D341Med (cell line): ENCODE measurements around the gene PODXL.
"Not testable (repeated sequence)": the region's sequence is repeated elsewhere in the genome, so short reads cannot be mapped to it uniquely, and the experiment has no call there.

Experiments used
- DNase-seq: peaks from one replicate; pipeline ENCODE4 v3.0.0; 2012; ENCODE audit warnings: low spot score

Gene PODXL

GRCh38 chr7:131537571-131537978 is 18.9 kb downstream of the PODXL start:
- no peak for DNase-seq

GRCh38 chr7:131536361-131536849 is 20.0 kb downstream of the PODXL start:
- no peak for DNase-seq

GRCh38 chr7:131533566-131534561 is 22.6 kb downstream of the PODXL start:
- DNase-seq = no peak

GRCh38 chr7:131533151-131533559 is 23.3 kb downstream of the PODXL start:
- DNase-seq = no peak

- no peak for DNase-seq
Observed at GRCh38 chr7:131532570-131533091, 23.8 kb downstream of the PODXL start.

GRCh38 chr7:131530137-131530536 is 26.3 kb downstream of the PODXL start:
- DNase-seq = no peak

- DNase-seq = no peak
Observed at GRCh38 chr7:131529617-131530016, 26.8 kb downstream of the PODXL start.

GRCh38 chr7:131529179-131529578 is 27.2 kb downstream of the PODXL start:
- no peak for DNase-seq

GRCh38 chr7:131527456-131527855 is 29.0 kb downstream of the PODXL start:
- no peak for DNase-seq

- DNase-seq = no peak
Observed at GRCh38 chr7:131525820-131526219, 30.6 kb downstream of the PODXL start.

- no peak for DNase-seq
Observed at GRCh38 chr7:131524703-131525102, 31.7 kb downstream of the PODXL start.

- DNase-seq = no peak
Observed at GRCh38 chr7:131524115-131524514, 32.3 kb downstream of the PODXL start.

- no peak for DNase-seq
Observed at GRCh38 chr7:131522325-131522930, 34.0 kb downstream of the PODXL start.

- no peak for DNase-seq
Observed at GRCh38 chr7:131521651-131522163, 34.7 kb downstream of the PODXL start.

- DNase-seq = no peak
Observed at GRCh38 chr7:131518626-131519025, 37.8 kb downstream of the PODXL start.

- DNase-seq = no peak
Observed at GRCh38 chr7:131517218-131517923, 39.1 kb downstream of the PODXL start.

GRCh38 chr7:131515471-131515870 is 41.0 kb downstream of the PODXL start:
- not testable (repeated sequence) for DNase-seq

- DNase-seq = peak; percentile 91
Observed at GRCh38 chr7:131513245-131514061, 43.0 kb downstream of the PODXL start.

GRCh38 chr7:131511774-131512535 is 44.5 kb downstream of the PODXL start:
- no peak for DNase-seq

- DNase-seq = no peak
Observed at GRCh38 chr7:131511071-131511470, 45.4 kb downstream of the PODXL start.
